Right renal cortex interstitium (tissue), 3 donors: ENCODE data around the gene NXPE3. TPM values are rescaled to one million over a fixed set of nuclear protein-coding genes. Genes with fewer than 3 reads are reported as not detected.
"Not testable (repeated sequence)": the region's sequence is repeated elsewhere in the genome, so short reads cannot be mapped to it uniquely, and the experiment has no call there.

Experiments used
- DNase-seq, 3 donors: peaks; one replicate each; pipeline ENCODE4 v3.0.0-alpha.2; 2013; ENCODE audit warnings: low read depth in 3 of 3, low spot score in 2 of 3
- polyA plus RNA-seq, 3 donors: library from polyadenylated mRNA; unstranded; fragments of 120-200 nt; gene quantifications; one replicate each; pipeline ENCODE4 v1.2.1, GENCODE V29; 2013; ENCODE audit not compliant: insufficient read length in 3 of 3

NXPE3 gene
- 1 to 10 TPM; 6.7 to 8.2 (median 6.8) TPM for polyA plus RNA-seq

- DNase-seq = peak; percentile 40 to 69 (median 49)
These were observed at the start of gene NXPE3 for GRCh38 chr3:101779047-101779821. Gene NXPE3, plus strand, starts transcription at chr3:101779211. Its CDS starts 6,386 bp downstream, at chr3:101785597.

GRCh38 chr3:101729586-101729985 lies 49.4 kb upstream of the NXPE3 start:
- DNase-seq = no peak

- DNase-seq = no peak
These were observed 48.2 kb upstream of the NXPE3 start for GRCh38 chr3:101730839-101731238.

GRCh38 chr3:101732240-101732641 lies 46.8 kb upstream of the NXPE3 start:
- DNase-seq = no peak

- no peak for DNase-seq
These were observed 43.2 kb upstream of the NXPE3 start for GRCh38 chr3:101735833-101736232.

- DNase-seq = not testable (repeated sequence)
These were observed 37.1 kb upstream of the NXPE3 start for GRCh38 chr3:101741914-101742313.

GRCh38 chr3:101744811-101745210 lies 34.2 kb upstream of the NXPE3 start:
- no peak for DNase-seq

- not testable (repeated sequence) for DNase-seq
These were observed 33.1 kb upstream of the NXPE3 start for GRCh38 chr3:101745934-101746333.

- not testable (repeated sequence) for DNase-seq
These were observed 25.5 kb upstream of the NXPE3 start for GRCh38 chr3:101753386-101754113.

GRCh38 chr3:101758224-101758623 lies 20.8 kb upstream of the NXPE3 start:
- DNase-seq = no peak

- no peak for DNase-seq
These were observed 16.9 kb upstream of the NXPE3 start for GRCh38 chr3:101762041-101762646.

GRCh38 chr3:101777745-101778281 lies 1.2 kb upstream of the NXPE3 start:
- not testable (repeated sequence) for DNase-seq

GRCh38 chr3:101778385-101779046 lies 495 bp upstream of the NXPE3 start:
- peak in 2 of 3 donors; percentile 16 to 18 for DNase-seq

- no peak for DNase-seq
These were observed 891 bp downstream of the NXPE3 start for GRCh38 chr3:101779822-101780381.

GRCh38 chr3:101780661-101781060 lies 1.6 kb downstream of the NXPE3 start:
- no peak for DNase-seq

- no peak for DNase-seq
These were observed 2.2 kb downstream of the NXPE3 start for GRCh38 chr3:101781166-101781565.

GRCh38 chr3:101784855-101785613 lies 6.0 kb downstream of the NXPE3 start:
- DNase-seq = no peak

GRCh38 chr3:101791778-101792177 lies 12.8 kb downstream of the NXPE3 start:
- no peak for DNase-seq

- no peak for DNase-seq
These were observed 17.2 kb downstream of the NXPE3 start for GRCh38 chr3:101796077-101796680.
